ENCODE measurements around the gene NEB.

DNA sequence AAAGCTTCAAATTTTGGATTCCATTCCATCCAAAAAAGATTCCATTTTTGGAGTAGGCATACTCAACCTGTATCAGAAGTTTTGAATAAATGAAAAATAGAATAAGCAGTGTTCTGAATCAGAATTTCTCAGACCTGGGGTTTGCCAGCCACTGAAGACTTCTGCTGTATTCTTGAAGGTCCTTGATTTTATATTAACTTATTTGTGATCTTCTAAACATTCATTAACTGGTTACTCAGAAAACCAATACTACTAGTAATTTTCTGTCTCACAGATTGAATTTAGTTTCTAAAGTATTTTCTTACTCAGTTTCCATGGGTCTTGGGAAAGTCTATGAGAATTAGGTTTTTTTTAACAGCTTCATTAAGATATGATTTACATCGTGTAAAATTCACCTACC is 263.7 kb downstream of the NEB start:
- TF ChIP-seq CTCF (conservative IDR thresholded peaks at IDR 0.05; ENCODE audit: low read length) = no peak
- no peak for TF ChIP-seq EZH2phosphoT487 (IDR thresholded peaks at IDR 0.05; ENCODE audit: borderline replicate concordance)

All from Loucy (cell line).